CD4-positive, alpha-beta T cell treated with Interleukin-15 for 1 hour (primary cell): ENCODE data around the gene GRID1.

Experiments
- DNase-seq: peaks from one replicate; pipeline ENCODE4 v3.0.0-alpha.2; 2020

Gene GRID1

DNA sequence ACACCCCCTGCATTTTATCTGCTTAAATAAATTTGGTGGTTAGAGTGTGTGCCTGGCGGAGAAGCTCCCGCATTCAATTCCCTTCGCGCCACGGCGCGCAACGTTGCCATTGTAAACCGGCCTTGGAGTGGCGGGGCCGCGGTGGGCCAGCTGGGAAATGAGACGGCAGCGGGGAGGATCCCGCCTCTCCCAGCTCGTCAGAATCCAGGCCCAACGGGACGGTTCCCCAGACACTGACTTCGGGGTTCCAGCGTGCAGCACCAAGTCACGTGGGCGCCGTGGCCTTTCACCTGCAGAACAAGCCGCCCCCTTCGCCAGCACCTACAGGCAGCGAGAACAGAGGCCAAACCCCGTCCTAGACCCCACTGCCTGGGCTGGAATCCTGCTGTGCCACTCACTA lies 103.4 kb downstream of the GRID1 start:
- DNase-seq: no peak

DNA sequence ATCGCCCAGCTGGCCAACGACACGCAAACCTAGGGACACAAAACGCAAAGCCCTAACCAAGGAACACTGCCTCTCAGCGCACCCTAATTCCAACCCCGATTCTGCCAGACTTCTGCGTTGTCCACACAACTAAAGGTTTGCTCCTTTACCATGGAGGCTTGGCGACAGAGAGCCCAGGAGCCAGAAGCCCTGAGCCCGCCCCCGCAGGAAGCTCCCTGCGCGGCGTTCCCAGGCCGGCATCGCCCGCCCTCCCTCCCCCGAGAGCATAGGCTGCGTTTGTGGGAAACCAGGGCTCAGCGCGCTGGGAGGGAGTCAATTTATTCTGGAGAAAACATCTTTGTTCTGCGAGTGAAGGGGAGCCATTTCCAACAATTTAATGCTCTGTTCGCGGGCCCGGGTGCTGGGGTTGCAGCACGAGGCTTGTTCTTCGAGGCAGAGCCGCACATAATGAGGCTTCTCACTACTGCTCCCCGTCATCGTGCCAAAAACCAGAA lies 103.9 kb downstream of the GRID1 start:
- no peak for DNase-seq

GRCh38 chr10:86261941-86262687 lies 104.5 kb downstream of the GRID1 start:
- DNase-seq: no peak

- DNase-seq: no peak
Measured at GRCh38 chr10:86261470-86261869, 105.1 kb downstream of the GRID1 start.

- DNase-seq: no peak
Measured at GRCh38 chr10:86260564-86260963, 106.0 kb downstream of the GRID1 start.

DNA sequence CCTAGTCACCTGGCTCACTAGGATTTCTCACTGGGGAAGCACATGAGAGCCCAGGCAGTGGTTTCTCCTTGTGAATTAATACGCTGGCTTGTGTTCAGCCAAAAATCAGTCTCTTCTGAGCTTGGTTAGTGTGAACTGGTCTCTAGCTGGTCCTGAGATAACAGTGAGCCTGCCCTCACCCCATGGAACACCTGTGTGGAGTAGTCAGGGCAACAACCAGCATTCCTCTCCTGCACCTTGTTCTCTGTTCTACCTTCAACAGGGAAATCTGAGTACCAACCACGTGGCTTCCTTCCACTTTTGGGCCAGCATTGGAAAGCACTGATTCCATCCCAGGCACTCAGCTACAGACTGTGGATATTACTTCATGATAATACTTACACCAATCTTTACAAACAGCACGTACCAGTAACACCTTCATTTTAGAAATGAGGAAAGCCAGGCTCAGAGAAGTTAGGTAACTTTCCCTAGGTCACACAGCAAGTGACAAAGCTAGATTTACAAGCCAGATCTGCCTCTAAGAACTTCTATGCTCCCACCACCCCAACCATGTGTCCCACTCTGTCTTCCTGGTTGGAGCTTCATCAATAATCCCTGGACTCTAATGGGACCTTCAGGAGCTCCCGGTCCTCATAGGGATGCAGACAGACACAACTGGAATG lies 106.6 kb downstream of the GRID1 start:
- DNase-seq: no peak

GRCh38 chr10:86258941-86259340 lies 107.7 kb downstream of the GRID1 start:
- DNase-seq: no peak

GRCh38 chr10:86258499-86258898 lies 108.1 kb downstream of the GRID1 start:
- no peak for DNase-seq

DNA sequence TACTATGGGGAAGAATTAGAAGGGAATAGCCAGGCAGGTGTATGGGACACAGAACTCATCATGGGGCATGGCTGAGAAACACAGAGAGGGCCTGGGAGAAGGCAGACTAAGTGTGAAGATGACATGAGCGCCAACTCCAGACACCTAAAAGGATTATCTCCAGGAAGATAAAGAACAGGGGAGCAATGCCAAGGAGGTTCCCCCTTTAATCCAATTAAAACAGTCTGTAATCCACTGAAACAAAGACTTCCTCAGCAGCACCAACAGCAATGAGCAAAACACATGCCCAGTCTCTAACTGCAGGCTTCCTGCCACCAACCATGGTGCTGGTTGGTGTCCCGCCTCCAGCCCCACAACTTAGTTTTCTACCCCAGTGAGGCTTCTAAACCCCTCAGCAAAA lies 108.9 kb downstream of the GRID1 start:
- no peak for DNase-seq

GRCh38 chr10:86256690-86257315 lies 109.8 kb downstream of the GRID1 start:
- no peak for DNase-seq

GRCh38 chr10:86255405-86256251 lies 111.0 kb downstream of the GRID1 start:
- no peak for DNase-seq

- no peak for DNase-seq
Measured at GRCh38 chr10:86254526-86255174, 111.9 kb downstream of the GRID1 start.

- no peak for DNase-seq
Measured at GRCh38 chr10:86254081-86254480, 112.5 kb downstream of the GRID1 start.

GRCh38 chr10:86253091-86254072 lies 113.2 kb downstream of the GRID1 start:
- no peak for DNase-seq

- DNase-seq: no peak
Measured at GRCh38 chr10:86252556-86252955, 114.0 kb downstream of the GRID1 start.

DNA sequence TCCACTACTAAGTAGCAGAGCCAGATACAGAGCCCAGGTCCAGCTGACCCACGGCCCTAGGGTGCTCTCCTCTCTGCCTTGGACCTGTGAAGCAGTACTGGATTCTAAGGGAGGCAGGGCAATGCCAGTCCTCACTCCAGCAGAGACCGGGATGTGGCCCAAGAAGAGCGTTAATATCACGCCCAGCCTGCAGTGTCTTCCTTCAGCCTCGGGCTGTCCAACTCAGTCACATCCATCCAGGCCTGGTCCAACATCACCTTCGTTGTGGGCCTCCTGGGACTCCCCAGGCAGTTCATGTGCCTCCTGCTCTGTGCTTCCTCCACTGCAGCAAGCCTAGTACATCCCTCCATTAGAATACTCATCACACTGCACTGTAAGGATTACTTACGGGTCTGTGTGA lies 114.5 kb downstream of the GRID1 start:
- DNase-seq: no peak

DNA sequence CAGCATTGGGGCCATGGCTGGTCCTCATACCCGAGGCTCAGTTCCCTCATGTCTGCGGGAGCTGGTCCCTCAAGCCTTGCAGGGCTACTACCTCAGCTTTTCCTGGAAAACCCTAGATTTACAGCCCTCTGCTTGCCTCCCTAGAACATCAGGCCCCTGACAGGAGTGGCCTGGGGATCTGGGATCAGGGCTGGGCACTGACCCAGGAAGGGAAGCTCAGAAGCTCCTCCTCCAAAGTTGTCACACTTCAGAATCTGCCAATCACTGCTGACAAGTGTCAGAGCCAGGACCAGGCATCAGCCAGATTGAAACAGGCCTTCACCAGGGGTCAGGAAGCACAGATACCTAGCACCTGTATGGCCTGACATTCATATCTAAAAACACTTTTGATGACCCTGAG lies 115.2 kb downstream of the GRID1 start:
- DNase-seq: no peak

DNA sequence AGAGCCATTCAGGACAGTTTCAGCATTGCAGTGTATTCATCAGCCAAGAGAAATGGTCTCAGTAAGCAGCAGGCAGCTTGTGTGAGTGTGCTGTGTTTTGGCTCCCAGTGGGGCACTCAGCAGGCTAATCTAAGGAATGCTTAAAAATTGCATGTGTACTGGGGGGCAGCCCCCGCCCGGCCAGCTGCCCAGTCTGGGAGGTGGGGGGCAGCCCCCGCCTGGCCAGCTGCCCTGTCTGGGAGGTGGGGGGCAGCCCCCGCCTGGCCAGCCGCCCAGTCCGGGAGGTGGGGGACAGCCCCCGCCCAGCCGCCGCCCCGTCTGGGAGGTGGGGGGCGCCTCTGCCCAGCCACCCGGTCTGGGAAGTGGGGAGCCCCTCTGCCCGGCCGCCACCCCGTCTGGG lies 116.2 kb downstream of the GRID1 start:
- no peak for DNase-seq

- DNase-seq: no peak
Measured at GRCh38 chr10:86249794-86250193, 116.8 kb downstream of the GRID1 start.

GRCh38 chr10:86248062-86248461 lies 118.5 kb downstream of the GRID1 start:
- no peak for DNase-seq

DNA sequence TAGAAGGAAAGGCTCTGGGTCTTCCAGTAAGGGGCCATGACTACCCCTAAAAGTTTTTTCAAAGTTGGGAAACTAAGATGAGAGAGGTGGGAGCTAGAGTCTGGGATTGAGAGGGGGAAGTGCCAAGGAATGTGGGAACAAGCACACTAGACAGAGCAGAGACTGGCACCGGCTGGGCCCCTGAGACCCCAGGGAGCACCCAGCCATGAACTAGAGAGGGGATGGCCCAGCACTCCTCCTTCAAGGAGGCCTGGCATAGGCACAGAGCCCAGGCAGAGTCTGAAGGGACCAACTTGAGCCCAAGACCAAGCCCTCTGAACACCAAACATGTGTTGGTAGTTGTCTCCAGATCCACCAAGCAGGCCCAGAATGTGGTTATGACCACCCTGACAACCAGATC lies 119.0 kb downstream of the GRID1 start:
- DNase-seq: no peak
